ENCODE measurements around the gene NGEF.
"Not testable (repeated sequence)": the region's sequence is repeated elsewhere in the genome, so short reads cannot be mapped to it uniquely, and the experiment has no call there.

The NGEF gene

DNA sequence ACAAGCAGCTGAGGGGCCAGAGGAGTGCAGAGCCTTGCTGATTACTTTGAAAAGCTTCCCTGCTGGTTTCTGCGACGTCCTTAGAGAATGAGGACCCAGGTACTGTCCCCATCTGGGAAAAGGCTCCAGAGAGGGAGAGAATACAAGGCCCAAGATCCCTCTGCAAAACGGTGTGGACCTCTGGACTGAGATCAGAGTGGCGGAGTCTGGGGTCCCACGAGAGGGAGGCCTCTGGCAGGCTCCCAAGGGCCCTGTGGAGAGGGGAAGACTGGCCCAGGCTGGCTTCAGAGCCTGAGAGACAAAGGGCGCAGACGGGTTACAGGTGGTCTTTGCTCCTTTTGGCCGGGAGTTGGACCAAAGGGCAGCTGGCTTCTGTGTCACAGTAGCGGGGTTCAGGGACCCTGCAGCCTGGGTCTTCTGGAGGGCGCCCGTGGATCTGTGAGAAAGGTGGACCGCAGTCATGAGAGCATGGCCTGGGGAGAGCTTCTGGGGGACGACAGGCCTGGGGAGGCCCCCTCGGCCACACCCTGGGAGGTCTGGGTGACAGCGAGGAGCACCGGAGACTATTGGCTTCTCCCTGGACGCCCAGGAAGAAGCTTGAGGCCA, 142.2 kb downstream of the NGEF start:
- no peak for DNase-seq (ENCODE audit: low spot score)

DNA sequence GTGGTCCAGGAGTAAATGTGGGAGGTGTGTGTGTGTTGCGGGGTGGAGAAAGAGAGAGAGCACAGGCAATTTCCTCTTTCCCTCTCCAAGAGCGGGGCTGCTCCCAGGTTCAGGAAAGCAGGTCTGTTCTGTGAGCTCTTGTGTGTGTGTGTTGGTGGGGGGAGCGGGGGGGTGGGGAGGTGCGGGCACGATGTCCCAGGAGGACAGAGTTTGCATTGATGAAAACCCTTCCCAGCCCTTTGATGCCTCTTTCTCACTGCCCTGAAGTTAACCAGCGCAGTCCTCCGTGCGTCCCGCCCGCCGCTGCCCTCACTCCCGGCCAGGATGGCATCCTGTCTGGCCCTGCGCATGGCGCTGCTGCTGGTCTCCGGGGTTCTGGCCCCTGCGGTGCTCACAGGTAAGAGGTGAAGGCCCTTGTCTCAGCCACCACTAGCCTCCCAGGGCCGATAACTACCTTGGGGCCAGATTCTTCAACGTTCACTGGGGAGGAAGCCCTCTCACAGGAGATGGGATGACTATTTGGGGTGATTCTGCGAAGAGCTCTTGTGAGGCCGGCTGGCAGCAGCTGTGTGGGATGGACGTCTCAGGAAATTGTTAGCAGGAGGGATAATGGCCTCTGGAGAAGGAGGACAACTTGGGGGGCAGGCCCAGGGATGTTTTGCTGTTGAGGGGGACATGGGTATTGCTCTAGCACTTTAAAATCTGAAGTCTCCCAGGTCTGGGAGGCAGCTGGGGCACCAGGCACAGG, 142.9 kb downstream of the NGEF start, which contains the start of gene SNORC:
Gene SNORC, plus strand, starts transcription at position 247 of the 748 bp plus-strand sequence. Its CDS starts 78 bp downstream, at position 325.
- no peak for DNase-seq (ENCODE audit: low spot score)

DNA sequence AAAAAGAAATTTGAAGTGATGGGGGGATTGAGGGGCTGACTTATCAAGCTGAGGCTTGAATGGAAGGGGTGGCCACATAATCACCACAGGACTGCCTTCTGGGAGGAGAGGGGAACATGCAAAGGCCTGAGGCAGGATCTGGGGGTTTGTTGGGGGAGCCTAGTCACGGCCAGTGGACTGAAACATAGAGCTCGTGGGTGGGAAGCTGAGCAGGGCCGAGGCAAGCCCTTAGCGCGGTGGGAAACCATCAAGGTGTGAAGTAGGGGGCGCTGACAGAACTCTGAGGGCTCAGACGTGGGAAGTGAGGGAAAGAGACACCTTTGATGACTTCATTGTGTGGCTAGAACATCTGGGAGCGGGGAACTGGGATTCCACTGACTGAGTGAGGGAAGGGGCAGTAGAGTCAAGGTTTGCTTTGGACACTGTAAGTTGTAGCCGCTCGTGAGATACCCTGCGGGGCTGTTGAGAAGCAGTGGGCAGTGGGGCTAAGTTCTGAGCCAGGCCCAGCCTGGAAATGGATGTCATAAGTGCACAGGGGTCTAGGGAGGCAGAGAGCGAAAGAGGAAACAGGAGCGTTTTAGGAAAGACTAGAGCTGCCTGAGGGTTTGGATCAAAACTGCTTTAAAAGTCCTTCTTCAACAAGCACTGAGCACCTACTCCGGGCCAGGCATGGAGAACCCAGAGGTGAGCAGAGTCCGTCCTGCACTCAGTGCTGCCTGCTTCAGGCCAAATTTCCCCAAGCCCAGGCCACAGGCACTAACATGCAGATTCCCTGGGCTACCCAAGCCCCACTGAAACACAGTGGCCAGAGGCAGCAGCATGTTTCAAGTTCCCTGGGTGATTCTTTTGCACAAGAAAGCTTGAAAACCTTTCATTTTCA, 143.7 kb downstream of the NGEF start:
- DNase-seq (ENCODE audit: low spot score), result no peak

DNA sequence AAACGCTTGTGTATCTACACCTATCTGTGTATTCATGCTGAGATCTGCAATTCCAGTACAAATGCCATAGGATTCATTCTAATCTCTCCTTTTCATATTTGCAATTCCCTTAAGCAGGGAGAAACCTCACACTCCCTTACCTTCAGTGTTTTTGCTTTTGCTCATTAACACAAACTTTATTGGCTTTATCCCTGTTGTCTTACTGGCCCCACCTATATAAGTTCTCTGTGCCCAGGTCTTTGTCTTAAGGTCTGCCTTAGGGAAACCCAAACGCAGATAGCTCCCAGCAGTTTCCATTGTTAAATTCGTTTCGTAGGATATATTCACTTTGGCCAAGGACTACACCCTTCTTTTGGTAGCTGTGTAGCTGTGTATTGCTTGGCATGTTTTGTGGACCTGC, 147.0 kb downstream of the NGEF start:
- DNase-seq (ENCODE audit: low spot score), result no peak

DNA sequence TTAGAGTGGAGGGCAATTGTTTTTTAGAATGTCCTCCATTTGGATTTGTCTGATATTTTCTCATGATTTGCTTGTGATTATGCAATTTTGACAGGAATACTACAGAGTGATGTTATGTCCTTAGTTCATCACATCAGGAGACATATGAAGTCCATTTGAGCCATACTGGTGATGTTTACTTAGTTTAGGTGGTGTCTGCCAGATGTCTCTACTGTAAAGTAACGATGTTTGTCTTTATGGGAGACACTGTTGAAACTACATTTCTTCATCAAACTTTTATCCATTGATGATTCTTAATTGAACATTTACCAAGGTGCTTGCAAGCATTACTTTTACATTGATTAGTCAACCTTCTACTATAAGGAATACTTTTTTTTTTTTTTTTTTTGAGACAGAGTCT, 147.9 kb downstream of the NGEF start:
- DNase-seq (ENCODE audit: low spot score), result no peak

DNA sequence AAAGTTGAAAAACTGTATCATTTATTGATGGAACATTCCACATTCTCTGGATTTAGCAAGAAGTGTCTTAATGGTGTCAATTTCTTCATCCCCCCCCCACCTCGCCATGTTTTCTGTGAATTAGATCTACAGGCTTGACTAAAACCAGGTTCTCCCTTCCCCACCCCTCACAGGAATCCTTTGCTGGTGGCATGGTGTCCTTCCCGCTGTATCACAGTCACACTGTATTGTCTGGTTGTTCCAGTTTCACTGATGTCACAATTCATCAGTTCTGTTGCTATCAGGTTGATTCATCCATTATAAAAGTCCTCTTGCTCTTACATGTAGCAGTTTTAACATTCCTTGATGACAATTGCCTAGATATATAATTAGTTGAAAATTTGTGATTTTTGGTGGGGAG, 149.1 kb downstream of the NGEF start:
- DNase-seq (ENCODE audit: low spot score), result no peak

DNA sequence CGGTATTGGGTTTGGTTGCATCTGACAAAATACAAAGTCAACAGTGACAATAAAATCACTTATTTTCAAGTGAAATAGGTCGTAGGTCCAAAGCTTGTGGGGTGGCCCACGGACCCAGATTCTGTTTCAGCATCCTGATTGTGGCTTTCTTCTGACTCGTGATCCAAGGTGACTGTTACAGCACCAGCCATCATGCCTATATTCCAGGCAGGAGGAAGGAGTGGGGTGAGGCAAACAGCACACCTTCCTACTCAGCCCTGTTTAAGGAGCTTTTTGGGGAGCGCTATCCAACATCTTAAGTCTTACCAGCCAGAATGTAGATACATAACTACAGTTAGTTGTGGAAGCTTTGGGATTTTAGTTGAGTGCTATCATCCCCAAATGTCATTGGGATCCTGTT, 151.7 kb downstream of the NGEF start:
- no peak for DNase-seq (ENCODE audit: low spot score)

DNA sequence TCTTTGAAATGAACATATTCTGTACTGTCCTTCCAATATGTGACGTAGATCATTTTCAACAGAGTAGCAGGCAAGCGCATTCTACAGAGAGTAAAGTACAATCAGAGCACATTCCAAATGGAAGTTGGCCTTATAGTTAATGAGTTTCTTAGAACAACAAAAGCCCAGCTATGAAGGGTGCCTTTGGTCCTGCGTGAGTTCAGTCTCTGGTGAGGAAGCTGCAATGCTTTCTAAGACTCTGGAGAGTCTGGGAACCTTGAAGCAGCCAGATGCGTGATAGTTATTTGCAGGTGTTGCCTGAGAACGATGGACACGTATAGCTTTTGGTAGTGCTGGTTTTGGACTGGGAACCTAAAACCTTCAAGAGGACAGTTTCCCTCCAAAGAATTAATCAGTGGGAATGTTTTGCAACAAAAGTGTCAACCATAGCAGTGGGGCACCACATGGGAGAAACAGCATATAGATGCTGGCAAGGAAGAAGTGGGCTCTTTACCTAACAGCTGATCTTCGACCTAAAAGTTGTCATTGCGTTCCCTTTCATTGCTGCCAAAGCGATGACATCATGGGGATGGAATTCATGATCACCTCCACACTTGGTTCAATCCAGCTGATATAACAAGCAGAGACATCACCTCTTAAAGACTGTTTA, 152.3 kb downstream of the NGEF start:
- no peak for DNase-seq (ENCODE audit: low spot score)

DNA sequence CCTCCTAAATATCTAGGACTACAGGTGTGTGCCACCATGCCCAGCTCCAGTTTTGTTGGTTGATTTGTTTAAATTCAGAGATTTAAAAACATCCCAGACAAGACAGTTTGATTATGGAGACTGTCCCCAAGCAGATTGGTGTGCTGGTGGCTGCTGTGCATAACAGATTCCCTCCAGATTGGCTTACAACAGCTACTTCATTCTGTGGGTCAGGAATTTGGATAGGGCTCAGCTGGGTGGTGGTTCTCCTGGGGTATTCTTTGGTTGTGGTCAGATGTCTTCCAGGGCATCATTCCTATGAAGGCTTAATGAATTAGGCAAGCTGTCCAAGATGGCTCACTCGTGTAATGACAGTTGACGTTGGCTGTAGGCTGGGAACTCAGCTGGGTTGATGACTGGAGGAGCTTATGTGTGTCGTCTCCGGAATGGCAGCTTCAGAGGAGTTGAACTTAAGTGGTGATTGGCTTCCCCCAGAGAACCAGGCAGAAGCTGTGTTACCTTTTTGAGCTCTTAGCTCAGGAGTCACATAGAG, 153.6 kb downstream of the NGEF start:
- DNase-seq (ENCODE audit: low spot score), result no peak

DNA sequence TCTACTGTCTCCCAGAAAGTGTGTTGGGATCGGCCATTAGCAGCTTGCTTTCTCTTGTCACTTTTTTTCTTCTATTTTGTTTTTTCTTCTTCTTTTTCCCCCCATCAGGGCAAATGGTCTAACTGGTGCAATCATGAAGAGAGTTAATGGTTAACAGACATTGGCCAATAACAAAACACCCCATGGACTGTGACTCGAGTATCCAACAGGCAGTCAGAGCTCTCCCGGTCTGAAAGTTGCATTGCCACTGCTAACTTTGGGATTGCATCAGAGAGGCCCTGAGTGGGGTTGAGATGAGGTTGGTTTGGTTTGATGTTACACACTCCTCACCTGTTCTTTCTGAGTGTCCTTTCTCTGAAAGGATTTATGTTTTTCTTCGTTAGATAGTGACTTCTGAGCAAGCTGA, 155.9 kb downstream of the NGEF start:
- no peak for DNase-seq (ENCODE audit: low spot score)

DNA sequence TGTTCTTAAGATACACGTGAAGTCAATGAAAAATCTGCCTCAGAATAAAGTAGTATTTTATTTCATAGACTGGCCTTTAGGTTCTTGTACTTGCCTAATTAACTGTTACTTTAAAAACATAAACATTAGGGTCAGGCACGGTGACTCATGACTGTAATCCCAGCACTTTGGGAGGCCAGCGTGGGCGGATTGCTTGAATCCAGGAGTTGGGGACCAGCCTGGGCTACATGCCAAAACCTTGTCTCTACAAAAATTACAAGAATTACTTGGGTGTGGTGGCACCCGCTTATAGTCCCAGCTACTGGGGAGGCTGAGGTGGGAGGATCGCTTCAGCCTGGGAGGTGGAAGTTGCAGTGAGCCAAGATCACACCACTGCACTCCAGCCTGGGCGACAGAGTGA, 159.0 kb downstream of the NGEF start:
- no peak for DNase-seq (ENCODE audit: low spot score)

DNA sequence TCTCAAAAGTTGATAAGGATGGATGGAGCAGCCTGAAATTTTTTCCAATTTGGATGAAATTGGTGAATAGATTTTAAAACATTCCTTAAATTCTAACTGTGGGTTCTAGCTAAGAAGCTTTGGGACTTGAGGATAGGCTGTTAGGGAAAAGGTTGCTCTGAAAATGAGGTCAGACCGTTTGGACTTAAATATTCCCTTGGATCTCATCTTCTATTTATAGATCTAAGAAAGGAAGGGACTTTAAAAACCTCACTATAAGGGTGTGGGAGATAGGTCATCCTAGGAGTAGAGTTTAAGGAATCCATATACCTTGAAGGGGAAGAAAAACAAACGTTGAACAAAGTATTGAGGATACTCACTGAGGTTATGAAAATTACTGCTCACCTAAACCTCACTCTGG, 160.4 kb downstream of the NGEF start:
- no peak for DNase-seq (ENCODE audit: low spot score)

DNA sequence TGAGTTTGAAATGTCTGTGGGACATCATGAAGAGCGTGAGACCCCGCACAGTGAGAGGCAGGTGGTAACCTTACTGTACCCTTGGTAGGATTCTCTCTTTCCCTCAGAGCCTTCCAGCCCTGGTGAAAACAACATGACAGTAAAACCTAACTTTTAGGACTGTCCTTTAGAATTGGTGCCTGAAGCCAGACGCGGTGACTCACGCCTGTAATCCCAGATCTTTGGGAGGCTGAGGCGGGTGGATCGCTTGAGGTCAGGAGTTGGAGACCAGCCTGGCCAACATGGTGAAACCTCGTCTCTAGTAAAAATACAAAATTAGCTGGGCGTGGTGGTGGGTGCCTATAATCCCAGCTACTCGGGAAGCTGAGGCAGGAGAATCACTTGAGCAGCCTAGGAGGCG, 161.0 kb downstream of the NGEF start:
- DNase-seq (ENCODE audit: low spot score), result not testable (repeated sequence)

DNA sequence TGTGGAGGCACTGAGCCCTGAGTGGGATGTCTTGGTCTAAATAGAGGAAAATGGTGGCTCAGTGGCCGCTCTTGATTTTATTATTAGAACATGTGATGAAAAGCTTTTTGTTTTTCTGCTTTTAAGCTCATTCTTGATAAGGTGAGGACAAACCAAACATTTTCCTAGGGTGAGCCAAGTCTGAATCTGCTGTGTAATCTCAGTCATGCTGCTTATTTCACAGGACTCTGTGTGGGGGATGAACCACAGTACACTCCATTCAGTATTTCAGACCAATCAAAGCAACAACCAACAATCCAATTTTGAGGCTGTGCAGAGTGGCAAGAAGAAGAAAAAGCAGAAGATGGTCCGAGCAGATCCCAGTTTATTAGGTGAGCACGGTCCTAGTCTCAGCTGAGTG, 163.0 kb downstream of the NGEF start:
- no peak for DNase-seq (ENCODE audit: low spot score)

DNA sequence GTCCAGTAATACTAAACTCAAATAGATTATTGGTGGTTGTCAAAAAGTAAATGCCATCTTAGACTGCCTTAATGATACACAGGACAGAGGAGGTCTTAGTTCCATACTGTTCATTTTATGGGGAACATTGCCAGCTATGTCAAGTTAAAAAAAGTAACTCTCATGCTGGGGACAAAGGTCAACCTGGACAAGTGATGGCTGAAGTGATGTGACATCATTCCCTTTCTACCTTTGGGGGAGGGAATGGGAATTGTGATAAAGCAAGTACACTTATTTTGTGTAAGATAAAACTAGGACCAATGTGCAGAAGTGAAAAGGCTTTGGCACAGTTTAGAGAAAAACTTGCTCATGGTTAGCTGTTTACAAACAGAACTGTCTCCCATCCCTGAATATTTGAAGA, 167.0 kb downstream of the NGEF start:
- DNase-seq (ENCODE audit: low spot score), result no peak

DNA sequence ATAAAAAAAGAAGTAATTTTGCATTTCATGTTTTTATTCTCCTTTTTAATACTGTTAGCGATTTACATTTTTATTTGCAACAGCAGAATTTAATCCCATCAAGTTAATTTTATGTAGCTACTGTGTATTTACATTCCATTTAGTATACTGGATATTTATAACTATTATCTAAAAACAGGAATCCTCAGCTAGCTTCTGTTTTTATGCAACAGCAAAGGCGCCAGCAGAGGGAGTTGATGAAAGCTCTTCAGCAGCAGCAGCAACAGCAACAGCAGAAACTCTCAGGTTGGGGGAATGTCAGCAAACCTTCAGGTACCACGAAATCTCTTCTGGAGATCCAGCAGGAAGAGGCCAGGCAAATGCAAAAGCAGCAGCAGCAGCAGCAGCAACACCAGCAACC, 169.2 kb downstream of the NGEF start:
- DNase-seq (ENCODE audit: low spot score), result peak; percentile 14

DNA sequence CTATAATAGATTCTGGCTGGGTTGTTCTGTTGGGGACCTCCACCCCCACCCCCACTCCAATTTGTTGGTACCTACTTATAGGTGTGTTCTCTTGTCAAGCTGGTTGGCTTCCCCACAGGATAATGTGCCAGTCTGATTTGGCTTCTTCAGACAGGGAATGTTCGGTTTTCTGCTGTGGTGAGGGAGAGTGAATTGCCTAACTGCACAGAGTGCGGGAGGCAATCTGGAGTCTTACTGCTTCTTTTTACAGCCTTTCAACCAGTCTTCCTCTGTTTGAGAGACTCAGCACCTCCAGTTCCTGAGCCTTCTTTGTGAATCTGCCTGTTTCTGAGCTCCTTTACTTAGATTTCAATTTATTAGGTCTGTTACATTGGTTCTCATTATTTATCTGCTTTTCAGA, 170.4 kb downstream of the NGEF start:
- DNase-seq (ENCODE audit: low spot score), result no peak

DNA sequence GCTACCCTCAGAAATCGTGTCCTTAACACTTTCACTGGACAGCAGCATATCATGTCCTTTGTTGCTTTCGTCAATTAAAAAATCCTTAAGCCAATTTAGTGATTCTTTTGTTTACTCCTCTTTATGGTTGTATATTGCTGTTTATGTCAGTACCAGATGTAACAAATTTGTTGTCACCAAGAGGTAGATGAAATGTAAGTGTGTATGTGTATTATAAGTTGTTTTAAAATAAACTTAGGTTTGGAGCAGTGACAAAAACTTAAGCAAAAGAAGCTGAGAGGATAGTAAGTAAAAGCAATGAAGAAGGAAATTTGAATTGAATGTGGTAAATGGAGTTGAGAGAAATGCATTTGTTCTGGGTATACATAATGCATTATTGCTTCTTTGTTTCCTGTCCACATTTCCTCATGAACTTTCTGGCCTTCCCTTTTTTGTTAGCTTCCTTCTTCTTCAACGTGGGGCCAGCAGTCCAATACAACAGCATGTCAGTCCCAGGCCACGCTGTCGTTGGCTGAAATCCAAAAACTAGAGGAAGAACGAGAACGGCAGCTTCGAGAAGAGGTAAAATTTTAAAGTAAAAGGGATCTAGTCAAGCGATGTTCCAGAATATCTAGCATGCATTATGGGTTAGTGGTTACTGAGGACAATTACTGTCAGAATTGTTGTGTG, 173.5 kb downstream of the NGEF start:
- DNase-seq (ENCODE audit: low spot score), result no peak

DNA sequence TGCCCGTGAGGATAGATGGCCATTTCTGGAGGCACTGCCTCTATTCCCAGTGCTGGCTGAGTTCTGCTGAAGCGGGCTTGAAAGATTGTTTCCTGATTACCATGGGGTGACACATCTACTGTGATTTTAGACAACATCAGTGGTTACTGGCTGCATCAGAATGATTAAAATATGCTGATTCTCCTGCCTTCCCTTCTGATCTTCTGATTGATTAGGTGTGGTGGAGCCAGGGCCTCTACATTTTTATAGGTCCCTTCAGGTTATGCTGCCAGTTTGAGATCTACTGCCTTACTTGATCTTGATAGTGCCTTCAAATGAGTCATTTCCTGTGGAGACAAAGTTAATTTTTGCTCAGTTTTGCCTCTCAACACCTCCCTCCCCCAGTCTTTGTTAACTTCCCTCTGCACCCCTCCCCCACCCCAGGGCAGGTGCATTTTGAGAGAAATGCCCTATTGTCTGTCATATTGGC, 174.6 kb downstream of the NGEF start:
- DNase-seq (ENCODE audit: low spot score), result no peak

DNA sequence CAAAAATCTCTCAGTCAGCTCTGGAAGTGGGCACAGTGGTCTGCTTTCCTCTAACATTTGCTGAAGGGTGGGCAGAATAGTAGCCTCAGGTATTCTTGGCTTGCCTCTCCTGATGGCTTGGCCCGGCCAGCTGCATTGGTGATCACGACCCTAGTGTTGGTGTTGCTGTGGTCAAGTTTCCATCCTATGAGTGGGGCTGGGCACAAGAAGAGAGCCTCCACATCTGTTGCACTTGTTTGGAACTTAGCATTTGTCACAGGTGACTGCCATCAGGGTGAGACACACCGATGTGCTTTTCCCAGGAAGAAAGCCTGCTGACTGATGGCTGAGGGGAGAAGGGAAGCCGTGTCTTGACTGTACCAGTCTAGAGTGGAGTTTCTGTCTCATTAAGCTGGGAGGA, 176.1 kb downstream of the NGEF start:
- no peak for DNase-seq (ENCODE audit: low spot score)

DNA sequence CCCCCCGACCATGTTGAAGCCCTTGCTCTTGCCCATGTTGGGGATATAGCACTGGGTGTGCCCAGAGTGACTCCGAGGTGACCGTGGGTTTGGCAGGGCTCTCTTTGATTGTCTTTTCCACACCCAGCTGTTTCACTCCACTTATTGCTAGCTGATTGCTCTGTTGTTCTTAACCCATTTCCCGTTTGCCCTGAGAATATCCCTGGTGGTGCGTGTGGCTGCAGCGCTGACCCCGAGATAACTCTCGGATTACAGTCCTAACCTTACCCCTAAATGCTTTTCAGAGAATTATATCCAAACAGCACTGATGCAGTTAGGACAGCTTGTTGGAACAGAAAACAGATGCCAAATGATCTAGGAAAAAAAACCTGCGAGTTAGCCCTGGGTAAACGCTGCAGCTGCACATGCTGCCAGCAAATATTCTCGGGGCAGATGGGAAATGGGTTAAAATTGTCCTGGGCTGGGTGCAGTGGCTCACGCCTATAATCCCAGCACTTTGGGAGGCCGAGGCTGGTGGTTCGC, 177.3 kb downstream of the NGEF start:
- DNase-seq (ENCODE audit: low spot score), result no peak

All from NAMALWA (cell line).